Thoracic aorta (tissue), 2 donors: ENCODE results near the gene H6PD. TPM values are rescaled to one million over a fixed set of nuclear protein-coding genes. Genes with fewer than 3 reads are reported as not detected.

ENCODE experiments used
- ATAC-seq: fragments of 150-250 bp; one replicate; pipeline ENCODE4 v1.8.0; 2017; ENCODE audit warnings: low read depth; ENCODE audit not compliant: insufficient number of reproducible peaks, low FRiP score
- DNase-seq: peaks from one replicate; pipeline ENCODE4 v3.0.0-alpha.2; 2020; ENCODE audit warnings: low spot score
- H3K27ac ChIP-seq, 2 donors: fragments of 200-600 bp; sonication (generic); 1 replicate in 1 of 2; 2 replicates in 1 of 2; pipeline ENCODE4 v1.5.1; 2016; ENCODE audit warnings: mild to moderate bottlenecking in 2 of 2, moderate library complexity in 2 of 2
- H3K27me3 ChIP-seq: fragments of 200-600 bp; sonication (generic); replicated peaks from 2 replicates; pipeline ENCODE4 v1.6.0; 2016; ENCODE audit warnings: mild to moderate bottlenecking; ENCODE audit not compliant: insufficient read depth
- H3K36me3 ChIP-seq: fragments of 200-600 bp; sonication (generic); one replicate; pipeline ENCODE4 v1.5.1; 2016
- H3K4me1 ChIP-seq, 2 donors: fragments of 200-600 bp; sonication (generic); 1 replicate in 1 of 2; 2 replicates in 1 of 2; pipeline versions ENCODE4 v1.5.1 to v1.6.0; 2016; ENCODE audit warnings: low read depth in 2 of 2, mild to moderate bottlenecking in 1 of 2; ENCODE audit not compliant: control insufficient read depth in 1 of 2
- H3K4me3 ChIP-seq: fragments of 200-600 bp; sonication (generic); 2 replicates; pipeline ENCODE4 v1.5.1; 2016; ENCODE audit warnings: mild to moderate bottlenecking
- H3K9me3 ChIP-seq: fragments of 200-600 bp; sonication (generic); 2 replicates; pipeline ENCODE4 v1.5.1; 2016
- total RNA-seq, 2 donors: library from RNA; depleted of rRNA; stranded (reverse); fragments of >200 nt; gene quantifications; one replicate each; pipeline versions ENCODE4 v1.1.0 to v1.2.3, GENCODE V29; 2016
- TF ChIP-seq, protein P1 (sequence below): fragments of 200-600 bp; sonication (generic); IDR thresholded peaks from one replicate; pipeline ENCODE4 v1.5.1; 2019; ENCODE audit warnings: antibody characterized with exemption

The H6PD gene, protein sequence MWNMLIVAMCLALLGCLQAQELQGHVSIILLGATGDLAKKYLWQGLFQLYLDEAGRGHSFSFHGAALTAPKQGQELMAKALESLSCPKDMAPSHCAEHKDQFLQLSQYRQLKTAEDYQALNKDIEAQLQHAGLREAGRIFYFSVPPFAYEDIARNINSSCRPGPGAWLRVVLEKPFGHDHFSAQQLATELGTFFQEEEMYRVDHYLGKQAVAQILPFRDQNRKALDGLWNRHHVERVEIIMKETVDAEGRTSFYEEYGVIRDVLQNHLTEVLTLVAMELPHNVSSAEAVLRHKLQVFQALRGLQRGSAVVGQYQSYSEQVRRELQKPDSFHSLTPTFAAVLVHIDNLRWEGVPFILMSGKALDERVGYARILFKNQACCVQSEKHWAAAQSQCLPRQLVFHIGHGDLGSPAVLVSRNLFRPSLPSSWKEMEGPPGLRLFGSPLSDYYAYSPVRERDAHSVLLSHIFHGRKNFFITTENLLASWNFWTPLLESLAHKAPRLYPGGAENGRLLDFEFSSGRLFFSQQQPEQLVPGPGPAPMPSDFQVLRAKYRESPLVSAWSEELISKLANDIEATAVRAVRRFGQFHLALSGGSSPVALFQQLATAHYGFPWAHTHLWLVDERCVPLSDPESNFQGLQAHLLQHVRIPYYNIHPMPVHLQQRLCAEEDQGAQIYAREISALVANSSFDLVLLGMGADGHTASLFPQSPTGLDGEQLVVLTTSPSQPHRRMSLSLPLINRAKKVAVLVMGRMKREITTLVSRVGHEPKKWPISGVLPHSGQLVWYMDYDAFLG
- total RNA-seq: 10 to 100 TPM; 57.8 to 80.6 TPM

DNA sequence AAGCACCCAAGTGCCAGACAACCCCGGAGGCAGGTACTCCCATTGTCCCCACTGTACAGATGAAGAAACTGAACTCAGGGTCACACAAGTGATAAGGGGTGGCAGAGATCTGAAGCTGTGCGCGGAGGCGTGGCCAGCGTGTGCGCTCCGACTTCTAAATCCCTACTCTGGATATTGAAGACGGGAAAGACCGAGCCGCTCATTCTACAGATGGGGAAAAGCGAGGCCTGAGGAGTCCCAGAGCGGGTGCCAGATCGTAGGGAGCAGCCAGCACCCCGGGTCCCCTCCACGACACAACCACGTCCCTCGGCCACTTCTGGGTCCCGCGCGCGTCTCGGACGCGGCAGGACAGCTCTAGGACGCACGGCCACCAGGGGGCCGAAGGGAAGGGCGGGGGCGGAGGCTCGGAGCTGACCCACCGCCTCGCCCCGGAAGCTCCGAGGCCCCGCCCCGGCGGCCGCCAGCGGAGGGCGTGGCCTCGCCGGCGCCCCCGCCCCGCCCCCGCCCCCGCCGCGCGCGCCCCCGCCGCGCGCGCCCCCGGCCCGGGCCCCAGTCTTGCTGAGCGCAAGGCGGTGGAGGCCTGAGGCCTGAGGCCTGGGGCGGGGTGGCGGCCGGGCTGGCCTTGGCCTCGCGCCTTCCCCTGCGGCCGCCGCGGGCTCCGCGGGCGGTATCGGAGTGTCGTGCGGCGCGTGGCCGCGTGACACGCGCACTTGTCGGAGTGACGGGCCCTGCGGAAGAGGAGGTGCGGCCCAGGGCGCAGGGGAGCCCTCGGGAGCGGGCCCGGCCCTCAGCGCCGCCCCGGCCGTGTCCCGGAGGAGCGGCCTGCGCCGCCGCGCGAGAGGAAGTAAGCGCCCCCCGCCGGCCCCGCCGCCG is at the start of gene H6PD:
Gene H6PD, plus strand, starts transcription at position 552 of the 873 bp plus-strand sequence. CDS start 10,161 bp downstream, outside the sequence.
- Histone ChIP-seq H3K27ac (peak within 1 kb of the TSS; percentile 94 to 98), H3K36me3 (no peaks in the 10 kb centered on the region), H3K4me1 (peaks cover 34 to 64% of the 10 kb centered on the region in 2 donors), H3K9me3 (no peaks in the 10 kb centered on the region), H3K27me3 (no peaks in the 10 kb centered on the region), H3K4me3 (peak within 1 kb of the TSS; percentile 84)
- ATAC-seq: peak; percentile 32
- DNase-seq: peak; percentile 70
- TF ChIP-seq, protein P1, sequence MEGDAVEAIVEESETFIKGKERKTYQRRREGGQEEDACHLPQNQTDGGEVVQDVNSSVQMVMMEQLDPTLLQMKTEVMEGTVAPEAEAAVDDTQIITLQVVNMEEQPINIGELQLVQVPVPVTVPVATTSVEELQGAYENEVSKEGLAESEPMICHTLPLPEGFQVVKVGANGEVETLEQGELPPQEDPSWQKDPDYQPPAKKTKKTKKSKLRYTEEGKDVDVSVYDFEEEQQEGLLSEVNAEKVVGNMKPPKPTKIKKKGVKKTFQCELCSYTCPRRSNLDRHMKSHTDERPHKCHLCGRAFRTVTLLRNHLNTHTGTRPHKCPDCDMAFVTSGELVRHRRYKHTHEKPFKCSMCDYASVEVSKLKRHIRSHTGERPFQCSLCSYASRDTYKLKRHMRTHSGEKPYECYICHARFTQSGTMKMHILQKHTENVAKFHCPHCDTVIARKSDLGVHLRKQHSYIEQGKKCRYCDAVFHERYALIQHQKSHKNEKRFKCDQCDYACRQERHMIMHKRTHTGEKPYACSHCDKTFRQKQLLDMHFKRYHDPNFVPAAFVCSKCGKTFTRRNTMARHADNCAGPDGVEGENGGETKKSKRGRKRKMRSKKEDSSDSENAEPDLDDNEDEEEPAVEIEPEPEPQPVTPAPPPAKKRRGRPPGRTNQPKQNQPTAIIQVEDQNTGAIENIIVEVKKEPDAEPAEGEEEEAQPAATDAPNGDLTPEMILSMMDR: peak; percentile 77

DNA sequence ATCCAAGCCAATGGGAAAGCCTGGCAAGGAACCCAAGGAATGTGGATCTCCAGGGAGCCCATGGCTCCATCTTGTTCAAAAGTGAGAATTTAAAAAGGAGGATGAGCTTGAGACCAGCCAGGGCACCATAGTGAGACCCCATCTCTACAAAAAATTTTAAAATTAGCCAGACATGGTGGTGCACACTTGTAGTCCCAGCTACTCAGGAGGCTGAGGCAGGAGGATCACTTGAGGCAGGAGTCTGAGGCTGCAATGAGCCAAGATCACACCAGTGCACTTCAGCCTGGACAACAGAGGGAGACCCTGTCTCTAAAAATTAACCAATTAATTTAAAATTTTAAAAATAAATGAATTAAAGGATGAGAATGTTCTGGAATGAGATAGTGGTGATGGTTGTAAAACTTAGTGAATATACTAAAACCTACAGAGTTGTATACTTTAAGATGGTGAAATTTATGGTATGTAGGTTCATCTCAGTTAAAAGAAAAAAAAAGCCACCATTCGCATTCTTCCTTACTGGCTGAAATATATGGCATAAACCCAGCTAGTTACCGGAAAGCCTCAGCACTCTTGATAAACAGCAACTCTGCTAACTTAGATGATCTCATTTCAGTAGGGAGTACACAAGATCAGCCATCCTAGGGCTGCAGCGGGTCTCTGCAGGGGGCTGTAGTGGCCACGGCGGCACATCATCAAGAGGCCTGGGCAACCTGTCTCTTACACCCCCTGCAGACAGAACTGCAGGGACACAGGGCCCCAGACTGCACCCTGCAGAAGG is 48.3 kb upstream of the H6PD start:
- TF ChIP-seq, protein P1: no peak
- no peak for ATAC-seq

DNA sequence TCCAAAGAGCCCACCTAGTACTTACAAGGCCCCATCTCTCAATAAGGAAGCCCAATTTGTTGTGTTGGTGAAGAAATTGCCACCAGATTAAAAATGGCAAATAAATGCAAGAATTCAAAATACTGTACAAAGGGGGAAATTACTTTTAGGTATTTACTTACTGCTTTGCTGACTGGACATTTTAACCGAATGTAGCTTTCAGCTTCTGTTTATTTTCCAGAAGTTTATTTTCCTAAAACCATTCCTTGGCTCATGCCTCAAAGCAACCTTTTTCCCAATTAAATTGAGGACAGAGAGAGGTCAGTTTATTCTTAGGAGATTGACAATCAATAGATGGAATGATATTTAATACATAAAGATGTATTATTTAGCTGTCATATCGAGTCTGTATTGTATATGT is 47.6 kb upstream of the H6PD start:
- TF ChIP-seq, protein P1: no peak
- no peaks in the 10 kb centered on the region for H3K27me3 ChIP-seq
- ATAC-seq (no peak), DNase-seq (no peak)
- H3K9me3 ChIP-seq: no peaks in the 10 kb centered on the region
- no peak overlapping the region for H3K27ac ChIP-seq
- H3K4me3 ChIP-seq: no peak overlapping the region
- no peaks in the 10 kb centered on the region for H3K36me3 ChIP-seq
- peaks cover 4 to 12% of the 10 kb centered on the region in 2 donors for H3K4me1 ChIP-seq

More for the DNA sequence above, 48.3 kb upstream of the H6PD start:
- Histone ChIP-seq H3K4me3 (no peak overlapping the region), H3K27me3 (no peaks in the 10 kb centered on the region), H3K27ac (no peak overlapping the region), H3K9me3 (no peaks in the 10 kb centered on the region), H3K4me1 (peaks cover 4 to 12% of the 10 kb centered on the region in 2 donors), H3K36me3 (no peaks in the 10 kb centered on the region)
- no peak for DNase-seq

DNA sequence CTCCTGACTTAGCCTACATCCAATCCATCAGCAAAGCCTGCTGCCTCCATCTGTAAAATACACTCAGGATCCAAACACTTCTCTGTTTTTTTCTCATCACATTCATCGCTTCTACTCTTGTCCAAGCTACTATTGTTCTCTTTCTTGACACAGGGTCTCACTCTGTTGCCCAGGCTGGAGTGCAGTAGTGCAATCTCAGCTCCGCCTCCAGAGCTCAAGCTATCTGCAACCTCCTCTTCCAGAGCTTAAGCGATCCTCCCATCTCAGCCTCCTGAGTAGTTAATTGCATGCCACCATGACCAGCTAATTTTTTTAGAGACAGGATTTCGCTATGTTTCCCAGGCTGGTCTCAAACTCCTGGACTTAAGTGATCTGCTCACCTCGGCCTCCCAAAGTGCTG is 44.3 kb upstream of the H6PD start:
- Histone ChIP-seq H3K9me3 (no peaks in the 10 kb centered on the region), H3K36me3 (no peaks in the 10 kb centered on the region), H3K4me3 (no peak overlapping the region), H3K4me1 (no peaks in the 10 kb centered on the region), H3K27ac (no peak overlapping the region), H3K27me3 (no peaks in the 10 kb centered on the region)
- DNase-seq: no peak
- ATAC-seq: no peak
- TF ChIP-seq, protein P1: no peak
